WTC11 (cell line): Measurements from ENCODE around the gene SNX2. TPM values are rescaled to one million over a fixed set of nuclear protein-coding genes. Genes with fewer than 3 reads are reported as not detected.

ENCODE experiments used
- ATAC-seq: fragments of 200-7000 bp; cut with Tn5 transposase; 2 replicates; pipeline ENCODE4 v1.10.0; 2021; ENCODE audit warnings: mild to moderate bottlenecking, moderate library complexity
- CTCF ChIA-PET: fragments of 300-600 bp; sonication (Branson Sonifier 250); formaldehyde crosslinking; loops from one replicate; lab custom pipeline; 2021; ENCODE audit warnings: antibody characterized with exemption; lab: Charles Lee
- POLR2A ChIA-PET: fragments of 350-600 bp; sonication (Branson Sonifier 250); formaldehyde crosslinking; loops from one replicate; lab custom pipeline; 2021; ENCODE audit warnings: antibody characterized with exemption; lab: Charles Lee
- DNase-seq: peaks from one replicate; pipeline ENCODE4 v3.0.0; 2021; ENCODE audit warnings: low spot score
- H3K27ac Mint-ChIP-seq: 2 replicates; pipeline ENCODE4 v1.8.0; 2021; ENCODE audit warnings: mixed read lengths
- H3K27me3 Mint-ChIP-seq: 2 replicates; pipeline ENCODE4 v1.8.0; 2021; ENCODE audit warnings: low read depth, mild to moderate bottlenecking, moderate library complexity, mixed read lengths
- H3K36me3 Mint-ChIP-seq: 2 replicates; pipeline ENCODE4 v1.8.0; 2021; ENCODE audit warnings: mixed read lengths
- H3K4me1 Mint-ChIP-seq: 2 replicates; pipeline ENCODE4 v1.8.0; 2022; ENCODE audit warnings: mixed read lengths
- H3K4me3 Mint-ChIP-seq: 2 replicates; pipeline ENCODE4 v1.8.0; 2021; ENCODE audit warnings: mild to moderate bottlenecking, moderate library complexity, mixed read lengths
- H3K9me3 Mint-ChIP-seq: 2 replicates; pipeline ENCODE4 v1.8.0; 2021; ENCODE audit warnings: mixed read lengths
- CREM ChIP-seq: sonication (generic); formaldehyde crosslinking; IDR thresholded peaks from 2 replicates; pipeline ENCODE4 v1.8.1; 2022; ENCODE audit warnings: mild to moderate bottlenecking, missing genetic modification reagents, moderate library complexity
- CTCF ChIP-seq: fragments of 200-600 bp; IDR thresholded peaks from 2 replicates; pipeline ENCODE4 v1.8.0; 2022; ENCODE audit warnings: antibody characterized with exemption
- EMX1 ChIP-seq: fragments of 250-450 bp; sonication (Bioruptor Pico); IDR thresholded peaks from 2 replicates; pipeline ENCODE4 v1.8.0; 2021; ENCODE audit warnings: mild to moderate bottlenecking
- ETV6 ChIP-seq: sonication (generic); formaldehyde crosslinking; IDR thresholded peaks from 2 replicates; pipeline ENCODE4 v1.8.1; 2022; ENCODE audit warnings: mild to moderate bottlenecking, missing genetic modification reagents
- JAZF1 ChIP-seq: fragments of 250-450 bp; sonication (Bioruptor Pico); IDR thresholded peaks from 2 replicates; pipeline ENCODE4 v1.9.0; 2021; ENCODE audit warnings: moderate library complexity, mild to moderate bottlenecking, inconsistent platforms
- JUN ChIP-seq: sonication (generic); formaldehyde crosslinking; IDR thresholded peaks from 2 replicates; pipeline ENCODE4 v1.8.0; 2023; ENCODE audit warnings: mild to moderate bottlenecking, missing genetic modification reagents
- MLX ChIP-seq: sonication (generic); formaldehyde crosslinking; IDR thresholded peaks from 2 replicates; pipeline ENCODE4 v1.8.1; 2023; ENCODE audit warnings: mild to moderate bottlenecking, missing genetic modification reagents, moderate library complexity
- NFYB ChIP-seq: sonication (generic); formaldehyde crosslinking; conservative IDR thresholded peaks from 2 replicates; pipeline ENCODE4 v1.8.0; 2022; ENCODE audit warnings: low read depth, missing genetic modification reagents
- PRDM15 ChIP-seq: sonication (generic); formaldehyde crosslinking; IDR thresholded peaks from 2 replicates; pipeline ENCODE4 v1.8.0; 2022; ENCODE audit warnings: missing genetic modification reagents
- PRRX2 ChIP-seq: fragments of 250-450 bp; sonication (Bioruptor Pico); IDR thresholded peaks from 2 replicates; pipeline ENCODE4 v1.8.0; 2021; ENCODE audit warnings: mild to moderate bottlenecking
- RORB ChIP-seq: fragments of 250-450 bp; sonication (Bioruptor Pico); IDR thresholded peaks from 2 replicates; pipeline ENCODE4 v1.9.0; 2021; ENCODE audit warnings: mild to moderate bottlenecking
- SMAD3 ChIP-seq: sonication (generic); formaldehyde crosslinking; IDR thresholded peaks from 2 replicates; pipeline ENCODE4 v1.8.0; 2022; ENCODE audit warnings: missing genetic modification reagents, mild to moderate bottlenecking, borderline replicate concordance
- SMAD4 ChIP-seq: sonication (generic); formaldehyde crosslinking; IDR thresholded peaks from 2 replicates; pipeline ENCODE4 v1.8.0; 2022; ENCODE audit warnings: mild to moderate bottlenecking, missing genetic modification reagents
- SP1 ChIP-seq: sonication (generic); formaldehyde crosslinking; conservative IDR thresholded peaks from 2 replicates; pipeline ENCODE4 v1.8.1; 2022; ENCODE audit warnings: missing genetic modification reagents
- TCF7 ChIP-seq: sonication (generic); formaldehyde crosslinking; IDR thresholded peaks from 2 replicates; pipeline ENCODE4 v1.8.0; 2022; ENCODE audit warnings: mild to moderate bottlenecking, low read depth, missing genetic modification reagents, moderate library complexity
- TEAD1 ChIP-seq: sonication (generic); formaldehyde crosslinking; IDR thresholded peaks from 2 replicates; pipeline ENCODE4 v1.8.0; 2022; ENCODE audit warnings: mild to moderate bottlenecking, missing genetic modification reagents
- TEAD4 ChIP-seq: sonication (generic); formaldehyde crosslinking; IDR thresholded peaks from 2 replicates; pipeline ENCODE4 v1.8.0; 2022; ENCODE audit warnings: mild to moderate bottlenecking, missing genetic modification reagents
- USF1 ChIP-seq: sonication (generic); formaldehyde crosslinking; IDR thresholded peaks from 2 replicates; pipeline ENCODE4 v1.8.0; 2022; ENCODE audit warnings: mild to moderate bottlenecking, missing genetic modification reagents
- ZBTB21 ChIP-seq: sonication (generic); formaldehyde crosslinking; IDR thresholded peaks from 2 replicates; pipeline ENCODE4 v1.8.1; 2023; ENCODE audit warnings: mild to moderate bottlenecking, missing genetic modification reagents, borderline replicate concordance
- ZMAT4 ChIP-seq: fragments of 250-450 bp; sonication (Bioruptor Pico); IDR thresholded peaks from 2 replicates; pipeline ENCODE4 v1.9.0; 2021; ENCODE audit warnings: mild to moderate bottlenecking
- ZNF671 ChIP-seq: fragments of 250-450 bp; sonication (Bioruptor Pico); IDR thresholded peaks from 2 replicates; pipeline ENCODE4 v1.8.0; 2021; ENCODE audit warnings: mild to moderate bottlenecking
- ZSCAN18 ChIP-seq: fragments of 250-450 bp; sonication (Bioruptor Pico); IDR thresholded peaks from 2 replicates; pipeline ENCODE4 v2.1.2; 2022; ENCODE audit warnings: mild to moderate bottlenecking, moderate library complexity
- total RNA-seq: library from RNA; stranded (reverse); gene quantifications from 3 replicates; pipeline ENCODE4 v1.2.3, GENCODE V29; 2021
- TF ChIP-seq, protein P1 (sequence below): sonication (generic); formaldehyde crosslinking; IDR thresholded peaks from 2 replicates; pipeline ENCODE4 v1.8.0; 2023; ENCODE audit warnings: missing genetic modification reagents
- TF ChIP-seq, protein P2 (sequence below): sonication (generic); formaldehyde crosslinking; IDR thresholded peaks from 2 replicates; pipeline ENCODE4 v1.8.1; 2022; ENCODE audit warnings: low read depth, missing genetic modification reagents, borderline replicate concordance

SNX2 gene
- total RNA-seq, 1 experiment from 2014 or later = 63.7 TPM

GRCh38 chr5:122805481-122805880, 30.6 kb downstream of the SNX2 start (continued):
- TF ChIP-seq TEAD1 (CRISPR knock-in tag) (no peak), SMAD4 (no peak), EMX1 (CRISPR knock-in tag) (no peak), RORB (CRISPR knock-in tag) (no peak), JAZF1 (no peak)
- TF ChIP-seq, protein P1, sequence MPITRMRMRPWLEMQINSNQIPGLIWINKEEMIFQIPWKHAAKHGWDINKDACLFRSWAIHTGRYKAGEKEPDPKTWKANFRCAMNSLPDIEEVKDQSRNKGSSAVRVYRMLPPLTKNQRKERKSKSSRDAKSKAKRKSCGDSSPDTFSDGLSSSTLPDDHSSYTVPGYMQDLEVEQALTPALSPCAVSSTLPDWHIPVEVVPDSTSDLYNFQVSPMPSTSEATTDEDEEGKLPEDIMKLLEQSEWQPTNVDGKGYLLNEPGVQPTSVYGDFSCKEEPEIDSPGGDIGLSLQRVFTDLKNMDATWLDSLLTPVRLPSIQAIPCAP (CRISPR knock-in tag) = no peak
- TF ChIP-seq, all 79 proteins: peak for 0

- Mint-ChIP-seq H3K9me3 (no peaks in the 10 kb centered on the region), H3K27ac (no peak overlapping the region), H3K36me3 (peaks cover 11% of the 10 kb centered on the region), H3K4me1 (peaks cover 17% of the 10 kb centered on the region), H3K4me3 (no peak overlapping the region), H3K27me3 (no peaks in the 10 kb centered on the region)
- ChIA-PET POLR2A (no interaction called here), CTCF (no interaction called here)
- ATAC-seq = no peak
- TF ChIP-seq JUN (CRISPR knock-in tag) (no peak), PRRX2 (no peak)
- TF ChIP-seq, all 79 proteins: peak for 0
- DNase-seq = no peak
Observed at GRCh38 chr5:122810405-122810804, 35.5 kb downstream of the SNX2 start.

DNA sequence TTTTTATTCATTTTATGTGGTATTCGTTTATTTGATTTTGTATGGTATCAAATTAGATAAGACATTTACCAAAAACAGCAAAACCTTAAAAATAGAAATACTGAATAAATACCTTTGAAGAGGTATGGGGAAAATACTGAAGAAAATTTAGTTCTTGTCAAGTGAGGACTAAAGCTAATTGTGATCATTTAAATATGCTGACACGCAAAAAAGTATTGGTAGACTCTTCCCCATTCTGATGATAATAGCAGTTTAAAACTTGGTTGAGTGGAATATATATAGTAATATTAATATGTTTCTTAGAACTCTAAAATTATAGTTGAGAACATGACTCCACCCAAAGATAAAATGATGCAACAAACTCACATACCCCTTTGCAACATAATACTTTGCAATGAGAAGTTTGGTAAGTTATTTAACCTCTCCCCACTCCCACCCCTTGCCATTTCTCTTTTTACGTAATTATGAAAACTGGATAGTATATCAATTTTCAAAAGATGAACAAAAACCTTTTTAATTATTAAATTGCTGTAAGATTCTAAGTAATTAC, 40.4 kb downstream of the SNX2 start:
- H3K4me1 Mint-ChIP-seq = peaks cover 22% of the 10 kb centered on the region
- no peaks in the 10 kb centered on the region for H3K27me3 Mint-ChIP-seq
- ChIA-PET POLR2A (no interaction called here), CTCF (no interaction called here)
- no peak for ATAC-seq
- no peak for DNase-seq
- H3K4me3 Mint-ChIP-seq = no peak overlapping the region
- H3K36me3 Mint-ChIP-seq = peaks cover 8% of the 10 kb centered on the region; the same call in 1 of the 2 replicates
- H3K27ac Mint-ChIP-seq = no peak overlapping the region
- no peaks in the 10 kb centered on the region for H3K9me3 Mint-ChIP-seq
- TF ChIP-seq NFYB (no peak), PRDM15 (CRISPR knock-in tag) (no peak), ZNF671 (no peak), SMAD3 (CRISPR knock-in tag) (no peak), MLX (no peak), TEAD4 (CRISPR knock-in tag) (no peak), ZSCAN18 (no peak), ZBTB21 (no peak), TCF7 (CRISPR knock-in tag) (no peak), USF1 (no peak), RORB (CRISPR knock-in tag) (no peak), ZMAT4 (no peak), CTCF (no peak), ETV6 (no peak), CREM (no peak), SP1 (CRISPR knock-in tag) (no peak)
- TF ChIP-seq, protein P2, sequence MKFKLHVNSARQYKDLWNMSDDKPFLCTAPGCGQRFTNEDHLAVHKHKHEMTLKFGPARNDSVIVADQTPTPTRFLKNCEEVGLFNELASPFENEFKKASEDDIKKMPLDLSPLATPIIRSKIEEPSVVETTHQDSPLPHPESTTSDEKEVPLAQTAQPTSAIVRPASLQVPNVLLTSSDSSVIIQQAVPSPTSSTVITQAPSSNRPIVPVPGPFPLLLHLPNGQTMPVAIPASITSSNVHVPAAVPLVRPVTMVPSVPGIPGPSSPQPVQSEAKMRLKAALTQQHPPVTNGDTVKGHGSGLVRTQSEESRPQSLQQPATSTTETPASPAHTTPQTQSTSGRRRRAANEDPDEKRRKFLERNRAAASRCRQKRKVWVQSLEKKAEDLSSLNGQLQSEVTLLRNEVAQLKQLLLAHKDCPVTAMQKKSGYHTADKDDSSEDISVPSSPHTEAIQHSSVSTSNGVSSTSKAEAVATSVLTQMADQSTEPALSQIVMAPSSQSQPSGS = no peak
